ENCODE results near the gene PIGZ.
A peak's percentile ranks its signal among the peaks of the same experiment; 100 is the strongest.

The PIGZ gene

GRCh38 chr3:196968233-196969133, at the start of gene PIGZ:
Gene PIGZ (minus strand): TSS chr3:196968833. CDS start chr3:196952031, 16,802 bp downstream.
- Histone ChIP-seq H3K27ac (ENCODE audit: low read length) (no peak within 1 kb of the TSS), H3K9me3 (ENCODE audit: insufficient read depth, low read depth, low read length) (peaks cover 5% of the 10 kb centered on the region), H3K4me1 (ENCODE audit: insufficient read depth, low read length) (no peaks in the 10 kb centered on the region; the same call in 1 of the 2 replicates), H3K9ac (ENCODE audit: low read depth, low read length) (no peak within 1 kb of the TSS), H3K4me3 (ENCODE audit: low read length) (peak within 1 kb of the TSS; percentile 58), H3K36me3 (ENCODE audit: insufficient read depth, low read depth, low read length) (no peaks in the 10 kb centered on the region), H3K27me3 (ENCODE audit: insufficient read depth, low read length) (peaks cover 77% of the 10 kb centered on the region)

GRCh38 chr3:197017003-197017402, 48.4 kb upstream of the PIGZ start:
- H3K27me3 ChIP-seq (ENCODE audit: insufficient read depth, low read length), result no peaks in the 10 kb centered on the region
- no peak overlapping the region for H3K27ac ChIP-seq (ENCODE audit: low read length)
- no peak overlapping the region for H3K9ac ChIP-seq (ENCODE audit: low read depth, low read length)
- no peak overlapping the region for H3K4me3 ChIP-seq (ENCODE audit: low read length)
- H3K36me3 ChIP-seq (ENCODE audit: insufficient read depth, low read depth, low read length), result no peaks in the 10 kb centered on the region
- H3K9me3 ChIP-seq (ENCODE audit: insufficient read depth, low read depth, low read length), result no peaks in the 10 kb centered on the region
- no peaks in the 10 kb centered on the region; the same call in 1 of the 2 replicates for H3K4me1 ChIP-seq (ENCODE audit: insufficient read depth, low read length)

- H3K27me3 ChIP-seq (ENCODE audit: insufficient read depth, low read length), result no peaks in the 10 kb centered on the region
- H3K4me1 ChIP-seq (ENCODE audit: insufficient read depth, low read length), result no peaks in the 10 kb centered on the region; the same call in 1 of the 2 replicates
- no peak overlapping the region for H3K9ac ChIP-seq (ENCODE audit: low read depth, low read length)
- H3K4me3 ChIP-seq (ENCODE audit: low read length), result no peak overlapping the region
- H3K9me3 ChIP-seq (ENCODE audit: insufficient read depth, low read depth, low read length), result no peaks in the 10 kb centered on the region
- no peaks in the 10 kb centered on the region for H3K36me3 ChIP-seq (ENCODE audit: insufficient read depth, low read depth, low read length)
- H3K27ac ChIP-seq (ENCODE audit: low read length), result no peak overlapping the region
These were observed 47.4 kb upstream of the PIGZ start for GRCh38 chr3:197015790-197016736.

GRCh38 chr3:197014942-197015575, 46.4 kb upstream of the PIGZ start:
- no peak overlapping the region for H3K4me3 ChIP-seq (ENCODE audit: low read length)
- H3K27ac ChIP-seq (ENCODE audit: low read length), result no peak overlapping the region
- no peaks in the 10 kb centered on the region for H3K36me3 ChIP-seq (ENCODE audit: insufficient read depth, low read depth, low read length)
- H3K9me3 ChIP-seq (ENCODE audit: insufficient read depth, low read depth, low read length), result no peaks in the 10 kb centered on the region
- H3K9ac ChIP-seq (ENCODE audit: low read depth, low read length), result no peak overlapping the region
- no peaks in the 10 kb centered on the region for H3K27me3 ChIP-seq (ENCODE audit: insufficient read depth, low read length)
- no peaks in the 10 kb centered on the region for H3K4me1 ChIP-seq (ENCODE audit: insufficient read depth, low read length)

GRCh38 chr3:197014024-197014423, 45.4 kb upstream of the PIGZ start:
- H3K36me3 ChIP-seq (ENCODE audit: insufficient read depth, low read depth, low read length), result no peaks in the 10 kb centered on the region
- no peaks in the 10 kb centered on the region for H3K4me1 ChIP-seq (ENCODE audit: insufficient read depth, low read length)

GRCh38 chr3:197012540-197012883, 43.9 kb upstream of the PIGZ start:
- H3K27me3 ChIP-seq (ENCODE audit: insufficient read depth, low read length), result no peaks in the 10 kb centered on the region
- no peaks in the 10 kb centered on the region for H3K4me1 ChIP-seq (ENCODE audit: insufficient read depth, low read length)
- H3K9me3 ChIP-seq (ENCODE audit: insufficient read depth, low read depth, low read length), result no peaks in the 10 kb centered on the region
- H3K9ac ChIP-seq (ENCODE audit: low read depth, low read length), result no peak overlapping the region
- H3K27ac ChIP-seq (ENCODE audit: low read length), result no peak overlapping the region
- no peak overlapping the region for H3K4me3 ChIP-seq (ENCODE audit: low read length)
- H3K36me3 ChIP-seq (ENCODE audit: insufficient read depth, low read depth, low read length), result no peaks in the 10 kb centered on the region

More at GRCh38 chr3:197014024-197014423, 45.4 kb upstream of the PIGZ start:
- Histone ChIP-seq H3K27ac (ENCODE audit: low read length) (no peak overlapping the region), H3K27me3 (ENCODE audit: insufficient read depth, low read length) (no peaks in the 10 kb centered on the region), H3K9ac (ENCODE audit: low read depth, low read length) (no peak overlapping the region), H3K4me3 (ENCODE audit: low read length) (no peak overlapping the region), H3K9me3 (ENCODE audit: insufficient read depth, low read depth, low read length) (no peaks in the 10 kb centered on the region)

- Histone ChIP-seq H3K27ac (ENCODE audit: low read length) (no peak overlapping the region), H3K9ac (ENCODE audit: low read depth, low read length) (no peak overlapping the region), H3K4me1 (ENCODE audit: insufficient read depth, low read length) (no peaks in the 10 kb centered on the region), H3K9me3 (ENCODE audit: insufficient read depth, low read depth, low read length) (no peaks in the 10 kb centered on the region), H3K27me3 (ENCODE audit: insufficient read depth, low read length) (no peaks in the 10 kb centered on the region), H3K4me3 (ENCODE audit: low read length) (no peak overlapping the region), H3K36me3 (ENCODE audit: insufficient read depth, low read depth, low read length) (no peaks in the 10 kb centered on the region)
These were observed 43.3 kb upstream of the PIGZ start for GRCh38 chr3:197011780-197012539.

GRCh38 chr3:197010556-197011351, 42.1 kb upstream of the PIGZ start:
- Histone ChIP-seq H3K9ac (ENCODE audit: low read depth, low read length) (no peak overlapping the region), H3K4me3 (ENCODE audit: low read length) (no peak overlapping the region), H3K36me3 (ENCODE audit: insufficient read depth, low read depth, low read length) (no peaks in the 10 kb centered on the region), H3K27ac (ENCODE audit: low read length) (no peak overlapping the region), H3K9me3 (ENCODE audit: insufficient read depth, low read depth, low read length) (no peaks in the 10 kb centered on the region), H3K4me1 (ENCODE audit: insufficient read depth, low read length) (no peaks in the 10 kb centered on the region), H3K27me3 (ENCODE audit: insufficient read depth, low read length) (no peaks in the 10 kb centered on the region)

- H3K27ac ChIP-seq (ENCODE audit: low read length), result no peak overlapping the region
- no peak overlapping the region for H3K9ac ChIP-seq (ENCODE audit: low read depth, low read length)
- no peak overlapping the region for H3K4me3 ChIP-seq (ENCODE audit: low read length)
- H3K4me1 ChIP-seq (ENCODE audit: insufficient read depth, low read length), result no peaks in the 10 kb centered on the region
- H3K9me3 ChIP-seq (ENCODE audit: insufficient read depth, low read depth, low read length), result no peaks in the 10 kb centered on the region
- no peaks in the 10 kb centered on the region for H3K36me3 ChIP-seq (ENCODE audit: insufficient read depth, low read depth, low read length)
- peaks cover 10% of the 10 kb centered on the region for H3K27me3 ChIP-seq (ENCODE audit: insufficient read depth, low read length)
These were observed 40.9 kb upstream of the PIGZ start for GRCh38 chr3:197009532-197010019.

- Histone ChIP-seq H3K27ac (ENCODE audit: low read length) (no peak overlapping the region), H3K4me3 (ENCODE audit: low read length) (no peak overlapping the region), H3K4me1 (ENCODE audit: insufficient read depth, low read length) (0 out of 2 replicates have a peak, but pooled peaks cover 3% of the 10 kb centered on the region), H3K9ac (ENCODE audit: low read depth, low read length) (no peak overlapping the region), H3K36me3 (ENCODE audit: insufficient read depth, low read depth, low read length) (no peaks in the 10 kb centered on the region), H3K27me3 (ENCODE audit: insufficient read depth, low read length) (peaks cover 19% of the 10 kb centered on the region), H3K9me3 (ENCODE audit: insufficient read depth, low read depth, low read length) (no peaks in the 10 kb centered on the region)
These were observed 40.0 kb upstream of the PIGZ start for GRCh38 chr3:197008436-197009209.

All from iPS-20b (cell line).